Keratinocyte (primary cell): ENCODE results near the gene LDLRAD4. TPM values are rescaled to one million over a fixed set of nuclear protein-coding genes. Genes with fewer than 3 reads are reported as not detected.

Source experiments
- DNase-seq: peaks from one replicate; pipeline ENCODE4 v3.0.0-alpha.2; 2011; ENCODE audit warnings: low read depth, missing footprints, low spot score
- FAIRE-seq: peaks from 2 replicates; lab custom pipeline; 2011; peaks lifted over from hg19 to GRCh38; lab: Jason Lieb, UNC
- H2AFZ ChIP-seq: 2 replicates; pipeline ENCODE4 v1.6.0; 2012; ENCODE audit warnings: low read length, control low read depth, inconsistent platforms; ENCODE audit not compliant: control insufficient read depth
- H3K27ac ChIP-seq: 2 replicates; pipeline ENCODE4 v1.5.1; 2011; ENCODE audit warnings: low read length; ENCODE audit not compliant: control insufficient read depth, insufficient read depth
- H3K27me3 ChIP-seq: 3 replicates; pipeline ENCODE4 v1.6.0; 2011; ENCODE audit warnings: low read length; ENCODE audit not compliant: control insufficient read depth, insufficient read depth; ENCODE audit errors: extremely low read depth
- H3K36me3 ChIP-seq, 2 experiments: 2 replicates in 1 of 2; 3 replicates in 1 of 2; pipeline ENCODE4 v1.5.1; 2011; ENCODE audit warnings: low read length in 2 of 2, mild to moderate bottlenecking in 1 of 2; ENCODE audit not compliant: control insufficient read depth in 2 of 2, insufficient read depth in 2 of 2; ENCODE audit errors: extremely low read depth in 1 of 2
- H3K4me1 ChIP-seq: 3 replicates; pipeline ENCODE4 v1.5.1; 2011; ENCODE audit warnings: low read length; ENCODE audit not compliant: control insufficient read depth, insufficient read depth; ENCODE audit errors: extremely low read depth
- H3K4me2 ChIP-seq: 3 replicates; pipeline ENCODE4 v1.6.0; 2011; ENCODE audit warnings: low read depth, low read length; ENCODE audit not compliant: control insufficient read depth, insufficient read depth; ENCODE audit errors: extremely low read depth
- H3K4me3 ChIP-seq, 3 experiments: fragments of 200-600 bp in 1 of 3; sonication (generic) in 1 of 3; 2 replicates in 2 of 3; 3 replicates in 1 of 3; pipeline ENCODE4 v1.5.1; 2011 to 2016; ENCODE audit warnings: low read length in 3 of 3, mild to moderate bottlenecking in 3 of 3, control low read depth in 2 of 3, inconsistent platforms in 1 of 3, low read depth in 1 of 3, mixed read lengths in 1 of 3, mixed run types in 1 of 3, moderate library complexity in 1 of 3; ENCODE audit not compliant: control insufficient read depth in 2 of 3, insufficient read depth in 2 of 3; ENCODE audit errors: extremely low read depth in 1 of 3
- H3K79me2 ChIP-seq: 2 replicates; pipeline ENCODE4 v1.6.0; 2012; ENCODE audit warnings: low read length; ENCODE audit not compliant: control insufficient read depth, insufficient read depth
- H3K9ac ChIP-seq: 3 replicates; pipeline ENCODE4 v1.6.0; 2011; ENCODE audit warnings: low read length; ENCODE audit not compliant: control insufficient read depth, insufficient read depth; ENCODE audit errors: extremely low read depth
- H3K9me1 ChIP-seq: 3 replicates; pipeline ENCODE4 v1.6.0; 2011; ENCODE audit warnings: low read length; ENCODE audit not compliant: control insufficient read depth, insufficient read depth; ENCODE audit errors: extremely low read depth
- H3K9me3 ChIP-seq: 2 replicates; pipeline ENCODE4 v1.5.1; 2012; ENCODE audit warnings: low read depth, low read length; ENCODE audit not compliant: control insufficient read depth
- H4K20me1 ChIP-seq: 3 replicates; pipeline ENCODE4 v1.6.0; 2011; ENCODE audit warnings: low read length; ENCODE audit not compliant: control insufficient read depth, insufficient read depth; ENCODE audit errors: extremely low read depth
- EZH2 ChIP-seq: IDR thresholded peaks from one replicate; pipeline ENCODE4 v1.6.1; 2012; ENCODE audit warnings: inconsistent platforms, mild to moderate bottlenecking, low read length, moderate library complexity
- dilution Hi-C: fragments of 300-500 bp; cut with MboI; formaldehyde crosslinking; loops from one replicate; pipeline ENCODE4 v1.7.0; 2020; ENCODE audit warnings: low sequenced_read_pairs; ENCODE audit not compliant: extremely low pct_ligation_motif_present
- polyA plus RNA-seq, 5 experiments: library from polyadenylated mRNA; depleted of rRNA in 3 of 5; stranded (reverse) in 3 of 5; stranded (forward) in 1 of 5; unstranded in 1 of 5; fragments of >200 nt; gene quantifications; 1 replicate in 1 of 5; 2 replicates in 3 of 5; 3 replicates in 1 of 5; pipeline versions ENCODE4 v1.2.1 to v1.2.3, GENCODE V29; 2011 to 2012; ENCODE audit warnings: missing spikeins in 2 of 5, low read depth in 1 of 5, low replicate concordance in 1 of 5
- TF ChIP-seq, protein P1 (sequence below), 3 experiments: IDR thresholded peaks in 1 of 3; conservative IDR thresholded peaks in 1 of 3; optimal IDR thresholded peaks in 1 of 3; 2 replicates in 2 of 3; 3 replicates in 1 of 3; pipeline versions ENCODE3 to v1.5.1; 2011; ENCODE audit warnings: low read length in 3 of 3, mild to moderate bottlenecking in 3 of 3, moderate library complexity in 2 of 3, control low read depth in 1 of 3, inconsistent platforms in 1 of 3; ENCODE audit not compliant: insufficient read depth in 2 of 3; ENCODE audit errors: extremely low read depth in 1 of 3

LDLRAD4 gene
- polyA plus RNA-seq, 1 donor (not counting 4 experiments of a cell fraction or from before 2014, with no cell fraction given), result not detected

DNA sequence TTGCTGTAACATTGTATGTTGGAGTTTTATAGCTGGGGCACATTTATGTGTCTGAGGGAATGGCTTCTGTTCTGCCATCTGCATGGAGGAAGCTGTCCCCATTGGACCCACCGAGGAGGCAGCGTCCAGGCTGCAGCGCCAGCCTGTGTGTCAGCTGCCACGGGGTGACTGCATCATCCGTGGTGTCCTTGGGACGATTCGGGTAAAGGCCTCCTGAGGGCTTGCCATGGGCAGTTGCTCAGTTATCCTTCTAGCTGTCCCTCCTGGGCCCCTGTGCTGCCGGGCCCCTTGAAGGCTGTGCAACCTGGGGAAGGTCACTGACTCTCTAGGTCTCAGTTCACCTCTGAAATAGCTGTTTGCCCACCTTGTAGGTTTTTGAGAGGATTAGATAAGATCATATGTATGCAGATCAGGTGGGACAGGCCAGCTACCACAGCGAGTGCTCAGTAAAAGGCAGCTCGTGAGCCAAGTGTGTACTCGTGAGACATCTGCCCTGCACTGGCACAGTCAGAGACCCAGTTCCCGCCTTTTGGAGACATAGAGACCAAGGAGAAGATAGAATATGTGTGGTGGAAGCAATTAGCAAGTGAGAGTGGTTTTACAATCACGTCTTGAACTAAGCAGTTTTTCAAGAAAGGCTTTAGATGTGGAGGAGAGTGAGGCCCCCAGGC, 10.6 kb downstream of the LDLRAD4 start:
- no peaks in the 10 kb centered on the region for H4K20me1 ChIP-seq
- no peak overlapping the region for H3K27ac ChIP-seq
- FAIRE-seq, result no peak
- TF ChIP-seq EZH2, result no peak
- TF ChIP-seq, protein P1, sequence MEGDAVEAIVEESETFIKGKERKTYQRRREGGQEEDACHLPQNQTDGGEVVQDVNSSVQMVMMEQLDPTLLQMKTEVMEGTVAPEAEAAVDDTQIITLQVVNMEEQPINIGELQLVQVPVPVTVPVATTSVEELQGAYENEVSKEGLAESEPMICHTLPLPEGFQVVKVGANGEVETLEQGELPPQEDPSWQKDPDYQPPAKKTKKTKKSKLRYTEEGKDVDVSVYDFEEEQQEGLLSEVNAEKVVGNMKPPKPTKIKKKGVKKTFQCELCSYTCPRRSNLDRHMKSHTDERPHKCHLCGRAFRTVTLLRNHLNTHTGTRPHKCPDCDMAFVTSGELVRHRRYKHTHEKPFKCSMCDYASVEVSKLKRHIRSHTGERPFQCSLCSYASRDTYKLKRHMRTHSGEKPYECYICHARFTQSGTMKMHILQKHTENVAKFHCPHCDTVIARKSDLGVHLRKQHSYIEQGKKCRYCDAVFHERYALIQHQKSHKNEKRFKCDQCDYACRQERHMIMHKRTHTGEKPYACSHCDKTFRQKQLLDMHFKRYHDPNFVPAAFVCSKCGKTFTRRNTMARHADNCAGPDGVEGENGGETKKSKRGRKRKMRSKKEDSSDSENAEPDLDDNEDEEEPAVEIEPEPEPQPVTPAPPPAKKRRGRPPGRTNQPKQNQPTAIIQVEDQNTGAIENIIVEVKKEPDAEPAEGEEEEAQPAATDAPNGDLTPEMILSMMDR (optimal IDR thresholded peaks at IDR 0.05 in 1 of 3, IDR thresholded peaks at IDR 0.05 in 1 of 3, conservative IDR thresholded peaks at IDR 0.05 in 1 of 3; ENCODE audit: extremely low read depth in 1 of 3, insufficient read depth in 2 of 3, low read length in 3 of 3), result no peak
- no peaks in the 10 kb centered on the region for H3K4me1 ChIP-seq
- no peaks in the 10 kb centered on the region for H3K36me3 ChIP-seq
- H3K27me3 ChIP-seq, result no peaks in the 10 kb centered on the region
- H3K4me2 ChIP-seq, result no peak overlapping the region
- H3K79me2 ChIP-seq, result no peaks in the 10 kb centered on the region
- no peak for DNase-seq
- no peaks in the 10 kb centered on the region for H3K9me3 ChIP-seq
- dilution Hi-C loops, result no loop called here
- H2AFZ ChIP-seq, result no peak overlapping the region
- no peak overlapping the region for H3K9ac ChIP-seq
- no peaks in the 10 kb centered on the region for H3K9me1 ChIP-seq
- no peak overlapping the region for H3K4me3 ChIP-seq

- no peaks in the 10 kb centered on the region for H3K79me2 ChIP-seq
- H4K20me1 ChIP-seq, result no peaks in the 10 kb centered on the region
Measured at GRCh38 chr18:13231151-13231550, 12.6 kb downstream of the LDLRAD4 start.

More at GRCh38 chr18:13231151-13231550, 12.6 kb downstream of the LDLRAD4 start:
- no peak for TF ChIP-seq EZH2
- TF ChIP-seq, protein P1 (optimal IDR thresholded peaks at IDR 0.05 in 1 of 3, IDR thresholded peaks at IDR 0.05 in 1 of 3, conservative IDR thresholded peaks at IDR 0.05 in 1 of 3; ENCODE audit: extremely low read depth in 1 of 3, insufficient read depth in 2 of 3, low read length in 3 of 3), result no peak
- Histone ChIP-seq H3K4me1 (no peaks in the 10 kb centered on the region), H3K36me3 (no peaks in the 10 kb centered on the region), H3K4me2 (no peak overlapping the region), H3K27me3 (no peaks in the 10 kb centered on the region), H3K27ac (no peak overlapping the region), H3K9me3 (no peaks in the 10 kb centered on the region), H3K9ac (no peak overlapping the region), H2AFZ (no peak overlapping the region), H3K4me3 (no peak overlapping the region), H3K9me1 (no peaks in the 10 kb centered on the region)
- no peak for DNase-seq
- dilution Hi-C loops, result no loop called here
- no peak for FAIRE-seq
